WTC11 (cell line): ENCODE data around the gene S100G. TPM values are rescaled to one million over a fixed set of nuclear protein-coding genes. Genes with fewer than 3 reads are reported as not detected.

ENCODE experiments used
- ATAC-seq: fragments of 200-7000 bp; cut with Tn5 transposase; 2 replicates; pipeline ENCODE4 v1.10.0; 2021; ENCODE audit warnings: mild to moderate bottlenecking, moderate library complexity
- CTCF ChIA-PET: fragments of 300-600 bp; sonication (Branson Sonifier 250); formaldehyde crosslinking; loops from one replicate; lab custom pipeline; 2021; ENCODE audit warnings: antibody characterized with exemption; lab: Charles Lee
- POLR2A ChIA-PET: fragments of 350-600 bp; sonication (Branson Sonifier 250); formaldehyde crosslinking; loops from one replicate; lab custom pipeline; 2021; ENCODE audit warnings: antibody characterized with exemption; lab: Charles Lee
- DNase-seq: peaks from one replicate; pipeline ENCODE4 v3.0.0; 2021; ENCODE audit warnings: low spot score
- H3K27ac Mint-ChIP-seq: 2 replicates; pipeline ENCODE4 v1.8.0; 2021; ENCODE audit warnings: mixed read lengths
- H3K27me3 Mint-ChIP-seq: 2 replicates; pipeline ENCODE4 v1.8.0; 2021; ENCODE audit warnings: low read depth, mild to moderate bottlenecking, moderate library complexity, mixed read lengths
- H3K36me3 Mint-ChIP-seq: 2 replicates; pipeline ENCODE4 v1.8.0; 2021; ENCODE audit warnings: mixed read lengths
- H3K4me1 Mint-ChIP-seq: 2 replicates; pipeline ENCODE4 v1.8.0; 2022; ENCODE audit warnings: mixed read lengths
- H3K4me3 Mint-ChIP-seq: 2 replicates; pipeline ENCODE4 v1.8.0; 2021; ENCODE audit warnings: mild to moderate bottlenecking, moderate library complexity, mixed read lengths
- H3K9me3 Mint-ChIP-seq: 2 replicates; pipeline ENCODE4 v1.8.0; 2021; ENCODE audit warnings: mixed read lengths
- JAZF1 ChIP-seq: fragments of 250-450 bp; sonication (Bioruptor Pico); IDR thresholded peaks from 2 replicates; pipeline ENCODE4 v1.9.0; 2021; ENCODE audit warnings: moderate library complexity, mild to moderate bottlenecking, inconsistent platforms
- MYBL2 ChIP-seq: sonication (generic); formaldehyde crosslinking; IDR thresholded peaks from 2 replicates; pipeline ENCODE4 v1.8.1; 2023; ENCODE audit warnings: mild to moderate bottlenecking, moderate library complexity, missing genetic modification reagents
- NFYB ChIP-seq: sonication (generic); formaldehyde crosslinking; conservative IDR thresholded peaks from 2 replicates; pipeline ENCODE4 v1.8.0; 2022; ENCODE audit warnings: low read depth, missing genetic modification reagents
- PRRX2 ChIP-seq: fragments of 250-450 bp; sonication (Bioruptor Pico); IDR thresholded peaks from 2 replicates; pipeline ENCODE4 v1.8.0; 2021; ENCODE audit warnings: mild to moderate bottlenecking
- RORB ChIP-seq: fragments of 250-450 bp; sonication (Bioruptor Pico); IDR thresholded peaks from 2 replicates; pipeline ENCODE4 v1.9.0; 2021; ENCODE audit warnings: mild to moderate bottlenecking
- TEAD1 ChIP-seq: sonication (generic); formaldehyde crosslinking; IDR thresholded peaks from 2 replicates; pipeline ENCODE4 v1.8.0; 2022; ENCODE audit warnings: mild to moderate bottlenecking, missing genetic modification reagents
- TP53 ChIP-seq: sonication (generic); formaldehyde crosslinking; IDR thresholded peaks from 2 replicates; pipeline ENCODE4 v1.8.1; 2023; ENCODE audit warnings: mild to moderate bottlenecking, missing genetic modification reagents
- ZBTB21 ChIP-seq: sonication (generic); formaldehyde crosslinking; IDR thresholded peaks from 2 replicates; pipeline ENCODE4 v1.8.1; 2023; ENCODE audit warnings: mild to moderate bottlenecking, missing genetic modification reagents, borderline replicate concordance
- ZNF416 ChIP-seq: fragments of 250-450 bp; sonication (Bioruptor Pico); IDR thresholded peaks from 2 replicates; pipeline ENCODE4 v1.9.0; 2021; ENCODE audit warnings: mild to moderate bottlenecking, inconsistent platforms
- ZNF423 ChIP-seq: fragments of 250-450 bp; sonication (Bioruptor Pico); IDR thresholded peaks from 2 replicates; pipeline ENCODE4 v2.1.2; 2022; ENCODE audit warnings: mild to moderate bottlenecking, moderate library complexity
- ZNF671 ChIP-seq: fragments of 250-450 bp; sonication (Bioruptor Pico); IDR thresholded peaks from 2 replicates; pipeline ENCODE4 v1.8.0; 2021; ENCODE audit warnings: mild to moderate bottlenecking
- total RNA-seq: library from RNA; stranded (reverse); gene quantifications from 3 replicates; pipeline ENCODE4 v1.2.3, GENCODE V29; 2021
- TF ChIP-seq, protein P1 (sequence below): fragments of 250-450 bp; sonication (Bioruptor Pico); IDR thresholded peaks from 2 replicates; pipeline ENCODE4 v1.9.0; 2021; ENCODE audit warnings: mild to moderate bottlenecking, borderline replicate concordance
- TF ChIP-seq, protein P2 (sequence below): fragments of 250-450 bp; sonication (Bioruptor Pico); IDR thresholded peaks from 2 replicates; pipeline ENCODE4 v1.9.0; 2021; ENCODE audit warnings: mild to moderate bottlenecking
- TF ChIP-seq, protein P3 (sequence below): sonication (generic); formaldehyde crosslinking; IDR thresholded peaks from 2 replicates; pipeline ENCODE4 v1.8.0; 2023; ENCODE audit warnings: missing genetic modification reagents, mild to moderate bottlenecking, borderline replicate concordance
- TF ChIP-seq, protein P4 (sequence below): sonication (generic); formaldehyde crosslinking; IDR thresholded peaks from 2 replicates; pipeline ENCODE4 v1.8.1; 2022; ENCODE audit warnings: missing genetic modification reagents, borderline replicate concordance
- TF ChIP-seq, protein P5 (sequence below): sonication (generic); formaldehyde crosslinking; IDR thresholded peaks from 2 replicates; pipeline ENCODE4 v1.8.0; 2023; ENCODE audit warnings: missing genetic modification reagents

Gene S100G
- total RNA-seq, 1 experiment from 2014 or later = not detected

DNA sequence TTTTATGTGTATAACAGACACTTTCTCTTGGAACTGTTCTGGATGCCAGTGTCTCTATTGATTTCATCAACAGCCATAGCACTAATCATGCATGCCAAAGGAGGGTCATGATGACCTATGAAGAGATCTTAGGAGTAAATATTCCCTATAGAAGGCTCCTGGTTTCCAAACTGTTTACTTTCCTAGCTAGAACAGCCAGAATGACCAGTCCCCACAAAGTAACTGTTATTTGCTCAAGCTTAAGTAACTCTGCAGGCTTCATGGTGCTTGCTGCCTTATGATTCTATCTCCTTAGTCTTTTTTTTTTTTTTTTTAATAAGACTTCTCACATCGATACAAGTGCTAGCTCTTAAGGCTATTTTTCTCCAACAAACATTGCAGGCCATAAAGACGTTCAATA is 12.4 kb downstream of the S100G start (continued):
- TF ChIP-seq, protein P1, sequence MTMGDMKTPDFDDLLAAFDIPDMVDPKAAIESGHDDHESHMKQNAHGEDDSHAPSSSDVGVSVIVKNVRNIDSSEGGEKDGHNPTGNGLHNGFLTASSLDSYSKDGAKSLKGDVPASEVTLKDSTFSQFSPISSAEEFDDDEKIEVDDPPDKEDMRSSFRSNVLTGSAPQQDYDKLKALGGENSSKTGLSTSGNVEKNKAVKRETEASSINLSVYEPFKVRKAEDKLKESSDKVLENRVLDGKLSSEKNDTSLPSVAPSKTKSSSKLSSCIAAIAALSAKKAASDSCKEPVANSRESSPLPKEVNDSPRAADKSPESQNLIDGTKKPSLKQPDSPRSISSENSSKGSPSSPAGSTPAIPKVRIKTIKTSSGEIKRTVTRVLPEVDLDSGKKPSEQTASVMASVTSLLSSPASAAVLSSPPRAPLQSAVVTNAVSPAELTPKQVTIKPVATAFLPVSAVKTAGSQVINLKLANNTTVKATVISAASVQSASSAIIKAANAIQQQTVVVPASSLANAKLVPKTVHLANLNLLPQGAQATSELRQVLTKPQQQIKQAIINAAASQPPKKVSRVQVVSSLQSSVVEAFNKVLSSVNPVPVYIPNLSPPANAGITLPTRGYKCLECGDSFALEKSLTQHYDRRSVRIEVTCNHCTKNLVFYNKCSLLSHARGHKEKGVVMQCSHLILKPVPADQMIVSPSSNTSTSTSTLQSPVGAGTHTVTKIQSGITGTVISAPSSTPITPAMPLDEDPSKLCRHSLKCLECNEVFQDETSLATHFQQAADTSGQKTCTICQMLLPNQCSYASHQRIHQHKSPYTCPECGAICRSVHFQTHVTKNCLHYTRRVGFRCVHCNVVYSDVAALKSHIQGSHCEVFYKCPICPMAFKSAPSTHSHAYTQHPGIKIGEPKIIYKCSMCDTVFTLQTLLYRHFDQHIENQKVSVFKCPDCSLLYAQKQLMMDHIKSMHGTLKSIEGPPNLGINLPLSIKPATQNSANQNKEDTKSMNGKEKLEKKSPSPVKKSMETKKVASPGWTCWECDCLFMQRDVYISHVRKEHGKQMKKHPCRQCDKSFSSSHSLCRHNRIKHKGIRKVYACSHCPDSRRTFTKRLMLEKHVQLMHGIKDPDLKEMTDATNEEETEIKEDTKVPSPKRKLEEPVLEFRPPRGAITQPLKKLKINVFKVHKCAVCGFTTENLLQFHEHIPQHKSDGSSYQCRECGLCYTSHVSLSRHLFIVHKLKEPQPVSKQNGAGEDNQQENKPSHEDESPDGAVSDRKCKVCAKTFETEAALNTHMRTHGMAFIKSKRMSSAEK (CRISPR knock-in tag) = no peak
- TF ChIP-seq, all 79 proteins: peak for 0

DNA sequence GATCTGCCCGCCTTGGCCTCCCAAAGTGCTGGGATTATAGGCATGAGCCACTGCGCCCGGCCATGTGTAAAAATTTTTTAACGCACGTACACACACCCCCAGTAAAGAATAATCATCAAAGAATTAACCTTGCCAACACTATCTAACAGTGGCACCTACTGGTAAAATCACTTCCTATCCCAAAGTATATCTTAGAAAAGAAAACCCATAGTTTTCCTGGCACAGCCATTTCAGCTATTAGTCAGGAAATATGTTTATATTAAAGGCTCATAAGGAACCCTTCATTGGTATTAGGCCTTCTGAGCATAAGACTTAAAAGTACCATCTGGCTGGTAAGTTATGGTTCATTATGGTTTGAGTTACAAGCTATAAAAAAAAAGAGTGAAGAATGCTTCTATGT is 14.1 kb downstream of the S100G start:
- Mint-ChIP-seq H3K4me3 (no peak overlapping the region), H3K9me3 (no peaks in the 10 kb centered on the region), H3K4me1 (peaks cover 27% of the 10 kb centered on the region), H3K27ac (peak overlapping the region; percentile 61; the same call in 1 of the 2 replicates), H3K36me3 (peaks cover 39% of the 10 kb centered on the region), H3K27me3 (no peaks in the 10 kb centered on the region)
- ATAC-seq (no peak), DNase-seq (no peak)
- TF ChIP-seq ZNF423 (CRISPR knock-in tag) = no peak
- TF ChIP-seq MYBL2 (CRISPR knock-in tag) = no peak
- no peak for TF ChIP-seq TP53
- TF ChIP-seq, protein P2, sequence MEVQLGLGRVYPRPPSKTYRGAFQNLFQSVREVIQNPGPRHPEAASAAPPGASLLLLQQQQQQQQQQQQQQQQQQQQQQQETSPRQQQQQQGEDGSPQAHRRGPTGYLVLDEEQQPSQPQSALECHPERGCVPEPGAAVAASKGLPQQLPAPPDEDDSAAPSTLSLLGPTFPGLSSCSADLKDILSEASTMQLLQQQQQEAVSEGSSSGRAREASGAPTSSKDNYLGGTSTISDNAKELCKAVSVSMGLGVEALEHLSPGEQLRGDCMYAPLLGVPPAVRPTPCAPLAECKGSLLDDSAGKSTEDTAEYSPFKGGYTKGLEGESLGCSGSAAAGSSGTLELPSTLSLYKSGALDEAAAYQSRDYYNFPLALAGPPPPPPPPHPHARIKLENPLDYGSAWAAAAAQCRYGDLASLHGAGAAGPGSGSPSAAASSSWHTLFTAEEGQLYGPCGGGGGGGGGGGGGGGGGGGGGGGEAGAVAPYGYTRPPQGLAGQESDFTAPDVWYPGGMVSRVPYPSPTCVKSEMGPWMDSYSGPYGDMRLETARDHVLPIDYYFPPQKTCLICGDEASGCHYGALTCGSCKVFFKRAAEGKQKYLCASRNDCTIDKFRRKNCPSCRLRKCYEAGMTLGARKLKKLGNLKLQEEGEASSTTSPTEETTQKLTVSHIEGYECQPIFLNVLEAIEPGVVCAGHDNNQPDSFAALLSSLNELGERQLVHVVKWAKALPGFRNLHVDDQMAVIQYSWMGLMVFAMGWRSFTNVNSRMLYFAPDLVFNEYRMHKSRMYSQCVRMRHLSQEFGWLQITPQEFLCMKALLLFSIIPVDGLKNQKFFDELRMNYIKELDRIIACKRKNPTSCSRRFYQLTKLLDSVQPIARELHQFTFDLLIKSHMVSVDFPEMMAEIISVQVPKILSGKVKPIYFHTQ (CRISPR knock-in tag) = no peak
- TF ChIP-seq, protein P3, sequence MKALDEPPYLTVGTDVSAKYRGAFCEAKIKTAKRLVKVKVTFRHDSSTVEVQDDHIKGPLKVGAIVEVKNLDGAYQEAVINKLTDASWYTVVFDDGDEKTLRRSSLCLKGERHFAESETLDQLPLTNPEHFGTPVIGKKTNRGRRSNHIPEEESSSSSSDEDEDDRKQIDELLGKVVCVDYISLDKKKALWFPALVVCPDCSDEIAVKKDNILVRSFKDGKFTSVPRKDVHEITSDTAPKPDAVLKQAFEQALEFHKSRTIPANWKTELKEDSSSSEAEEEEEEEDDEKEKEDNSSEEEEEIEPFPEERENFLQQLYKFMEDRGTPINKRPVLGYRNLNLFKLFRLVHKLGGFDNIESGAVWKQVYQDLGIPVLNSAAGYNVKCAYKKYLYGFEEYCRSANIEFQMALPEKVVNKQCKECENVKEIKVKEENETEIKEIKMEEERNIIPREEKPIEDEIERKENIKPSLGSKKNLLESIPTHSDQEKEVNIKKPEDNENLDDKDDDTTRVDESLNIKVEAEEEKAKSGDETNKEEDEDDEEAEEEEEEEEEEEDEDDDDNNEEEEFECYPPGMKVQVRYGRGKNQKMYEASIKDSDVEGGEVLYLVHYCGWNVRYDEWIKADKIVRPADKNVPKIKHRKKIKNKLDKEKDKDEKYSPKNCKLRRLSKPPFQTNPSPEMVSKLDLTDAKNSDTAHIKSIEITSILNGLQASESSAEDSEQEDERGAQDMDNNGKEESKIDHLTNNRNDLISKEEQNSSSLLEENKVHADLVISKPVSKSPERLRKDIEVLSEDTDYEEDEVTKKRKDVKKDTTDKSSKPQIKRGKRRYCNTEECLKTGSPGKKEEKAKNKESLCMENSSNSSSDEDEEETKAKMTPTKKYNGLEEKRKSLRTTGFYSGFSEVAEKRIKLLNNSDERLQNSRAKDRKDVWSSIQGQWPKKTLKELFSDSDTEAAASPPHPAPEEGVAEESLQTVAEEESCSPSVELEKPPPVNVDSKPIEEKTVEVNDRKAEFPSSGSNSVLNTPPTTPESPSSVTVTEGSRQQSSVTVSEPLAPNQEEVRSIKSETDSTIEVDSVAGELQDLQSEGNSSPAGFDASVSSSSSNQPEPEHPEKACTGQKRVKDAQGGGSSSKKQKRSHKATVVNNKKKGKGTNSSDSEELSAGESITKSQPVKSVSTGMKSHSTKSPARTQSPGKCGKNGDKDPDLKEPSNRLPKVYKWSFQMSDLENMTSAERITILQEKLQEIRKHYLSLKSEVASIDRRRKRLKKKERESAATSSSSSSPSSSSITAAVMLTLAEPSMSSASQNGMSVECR (CRISPR knock-in tag) = no peak
- no peak for TF ChIP-seq JAZF1 (CRISPR knock-in tag)
- TF ChIP-seq ZNF671 (CRISPR knock-in tag) = no peak
- no peak for TF ChIP-seq PRRX2 (CRISPR knock-in tag)
- TF ChIP-seq, protein P4, sequence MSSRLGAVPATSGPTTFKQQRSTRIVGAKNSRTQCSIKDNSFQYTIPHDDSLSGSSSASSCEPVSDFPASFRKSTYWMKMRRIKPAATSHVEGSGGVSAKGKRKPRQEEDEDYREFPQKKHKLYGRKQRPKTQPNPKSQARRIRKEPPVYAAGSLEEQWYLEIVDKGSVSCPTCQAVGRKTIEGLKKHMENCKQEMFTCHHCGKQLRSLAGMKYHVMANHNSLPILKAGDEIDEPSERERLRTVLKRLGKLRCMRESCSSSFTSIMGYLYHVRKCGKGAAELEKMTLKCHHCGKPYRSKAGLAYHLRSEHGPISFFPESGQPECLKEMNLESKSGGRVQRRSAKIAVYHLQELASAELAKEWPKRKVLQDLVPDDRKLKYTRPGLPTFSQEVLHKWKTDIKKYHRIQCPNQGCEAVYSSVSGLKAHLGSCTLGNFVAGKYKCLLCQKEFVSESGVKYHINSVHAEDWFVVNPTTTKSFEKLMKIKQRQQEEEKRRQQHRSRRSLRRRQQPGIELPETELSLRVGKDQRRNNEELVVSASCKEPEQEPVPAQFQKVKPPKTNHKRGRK = no peak
- ChIA-PET POLR2A (no interaction called here), CTCF (interaction anchor here (1.2 to 2.8 kb wide), 4 partner anchors 86 to 551 kb away, joined by 3 to 12 read pairs (median 6); no protein-coding TSS in a partner anchor)

DNA sequence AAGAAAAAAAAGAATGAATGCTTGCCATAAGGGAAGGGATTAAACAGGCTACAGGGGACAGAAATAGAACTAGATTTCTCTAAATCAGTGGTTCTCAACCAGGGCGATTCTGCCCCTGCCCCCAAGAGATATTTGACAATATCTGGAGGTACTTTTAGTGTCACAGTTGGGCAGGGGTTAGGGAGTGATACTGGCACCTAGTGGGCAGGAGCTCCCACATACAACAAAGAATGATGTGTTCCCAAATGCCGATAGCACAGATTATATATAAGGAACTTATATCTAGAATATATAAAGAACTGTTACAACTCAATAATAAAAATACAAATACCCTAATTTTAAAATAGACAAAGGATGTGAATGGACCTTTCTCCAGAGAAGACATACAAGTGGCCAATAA is 14.7 kb downstream of the S100G start:
- peaks cover 38% of the 10 kb centered on the region for H3K36me3 Mint-ChIP-seq
- ATAC-seq (no peak), DNase-seq (no peak)
- no peak overlapping the region for H3K4me3 Mint-ChIP-seq
- ChIA-PET POLR2A (no interaction called here), CTCF (interaction anchor here (0.7 to 2.8 kb wide), 4 partner anchors 13 to 552 kb away, joined by 3 to 12 read pairs (median 6); no protein-coding TSS in a partner anchor)
- no peaks in the 10 kb centered on the region for H3K27me3 Mint-ChIP-seq
- TF ChIP-seq ZNF416 (CRISPR knock-in tag) (no peak), TEAD1 (CRISPR knock-in tag) (no peak), RORB (CRISPR knock-in tag) (no peak), NFYB (CRISPR knock-in tag) (no peak), ZBTB21 (CRISPR knock-in tag) (no peak)
- TF ChIP-seq, protein P5, sequence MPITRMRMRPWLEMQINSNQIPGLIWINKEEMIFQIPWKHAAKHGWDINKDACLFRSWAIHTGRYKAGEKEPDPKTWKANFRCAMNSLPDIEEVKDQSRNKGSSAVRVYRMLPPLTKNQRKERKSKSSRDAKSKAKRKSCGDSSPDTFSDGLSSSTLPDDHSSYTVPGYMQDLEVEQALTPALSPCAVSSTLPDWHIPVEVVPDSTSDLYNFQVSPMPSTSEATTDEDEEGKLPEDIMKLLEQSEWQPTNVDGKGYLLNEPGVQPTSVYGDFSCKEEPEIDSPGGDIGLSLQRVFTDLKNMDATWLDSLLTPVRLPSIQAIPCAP = no peak
- peaks cover 27% of the 10 kb centered on the region for H3K4me1 Mint-ChIP-seq
- H3K9me3 Mint-ChIP-seq = no peaks in the 10 kb centered on the region
- peak overlapping the region; percentile 61; the same call in 1 of the 2 replicates for H3K27ac Mint-ChIP-seq
